GM21515 (cell line): Measurements from ENCODE around the gene RASGEF1C.

Experiments used
- ATAC-seq: cut with Tn5 transposase; IDR thresholded peaks from one replicate; pipeline ENCODE4 v1.9.1; 2021; ENCODE audit not compliant: unreplicated experiment

Gene RASGEF1C

GRCh38 chr5:180068519-180069090 lies 140.4 kb downstream of the RASGEF1C start:
- ATAC-seq = no peak

GRCh38 chr5:180067986-180068385 lies 141.0 kb downstream of the RASGEF1C start:
- ATAC-seq = no peak

GRCh38 chr5:180060192-180060591 lies 148.8 kb downstream of the RASGEF1C start:
- no peak for ATAC-seq

GRCh38 chr5:180059326-180059725 lies 149.7 kb downstream of the RASGEF1C start:
- ATAC-seq = no peak

GRCh38 chr5:180056153-180056552 lies 152.9 kb downstream of the RASGEF1C start:
- no peak for ATAC-seq

- ATAC-seq = no peak
Observed at GRCh38 chr5:180054226-180054625, 154.8 kb downstream of the RASGEF1C start.

GRCh38 chr5:180053061-180053602 lies 155.9 kb downstream of the RASGEF1C start:
- no peak for ATAC-seq

- ATAC-seq = no peak
Observed at GRCh38 chr5:180052211-180052818, 156.7 kb downstream of the RASGEF1C start.
